ENCODE results near the gene KRT7.
"Not testable (repeated sequence)": the region's sequence is repeated elsewhere in the genome, so short reads cannot be mapped to it uniquely, and the experiment has no call there.

Gene KRT7

GRCh38 chr12:52239767-52240166 lies 6.7 kb downstream of the KRT7 start:
- no peaks in the 10 kb centered on the region for H3K9me3 Mint-ChIP-seq
- no peak overlapping the region for H3K27ac Mint-ChIP-seq
- H3K27me3 Mint-ChIP-seq, result peaks cover 11% of the 10 kb centered on the region
- H3K36me3 Mint-ChIP-seq (ENCODE audit: low read depth), result no peaks in the 10 kb centered on the region
- no peak overlapping the region for H3K4me3 Mint-ChIP-seq
- H3K4me1 Mint-ChIP-seq (ENCODE audit: low read depth), result peaks cover 26% of the 10 kb centered on the region

GRCh38 chr12:52240247-52240646 lies 7.2 kb downstream of the KRT7 start:
- H3K27me3 Mint-ChIP-seq, result peaks cover 11% of the 10 kb centered on the region
- H3K4me1 Mint-ChIP-seq (ENCODE audit: low read depth), result peaks cover 30% of the 10 kb centered on the region
- H3K4me3 Mint-ChIP-seq; H3K27ac Mint-ChIP-seq; H3K9me3 Mint-ChIP-seq; H3K36me3 Mint-ChIP-seq (ENCODE audit: low read depth): not testable (repeated sequence)

GRCh38 chr12:52241205-52241842 lies 8.3 kb downstream of the KRT7 start:
- H3K9me3 Mint-ChIP-seq, result no peaks in the 10 kb centered on the region
- peaks cover 38% of the 10 kb centered on the region for H3K4me1 Mint-ChIP-seq (ENCODE audit: low read depth)
- H3K27ac Mint-ChIP-seq, result no peak overlapping the region
- H3K27me3 Mint-ChIP-seq, result peaks cover 7% of the 10 kb centered on the region
- H3K36me3 Mint-ChIP-seq (ENCODE audit: low read depth), result no peaks in the 10 kb centered on the region
- H3K4me3 Mint-ChIP-seq, result no peak overlapping the region

GRCh38 chr12:52242442-52243258 lies 9.6 kb downstream of the KRT7 start:
- H3K4me1 Mint-ChIP-seq (ENCODE audit: low read depth), result peaks cover 42% of the 10 kb centered on the region
- no peaks in the 10 kb centered on the region for H3K9me3 Mint-ChIP-seq
- H3K27ac Mint-ChIP-seq, result no peak overlapping the region
- H3K4me3 Mint-ChIP-seq, result no peak overlapping the region
- no peaks in the 10 kb centered on the region for H3K36me3 Mint-ChIP-seq (ENCODE audit: low read depth)
- peaks cover 9% of the 10 kb centered on the region for H3K27me3 Mint-ChIP-seq

- Mint-ChIP-seq H3K27me3 (peaks cover 12% of the 10 kb centered on the region), H3K4me3 (peak overlapping the region; percentile 78), H3K27ac (peak overlapping the region; percentile 93), H3K4me1 (ENCODE audit: low read depth) (peaks cover 42% of the 10 kb centered on the region), H3K36me3 (ENCODE audit: low read depth) (no peaks in the 10 kb centered on the region), H3K9me3 (no peaks in the 10 kb centered on the region)
These were observed 10.3 kb downstream of the KRT7 start for GRCh38 chr12:52243259-52243855.

- peak overlapping the region; percentile 93 for H3K27ac Mint-ChIP-seq
- peaks cover 16% of the 10 kb centered on the region for H3K27me3 Mint-ChIP-seq
- H3K36me3 Mint-ChIP-seq (ENCODE audit: low read depth), result no peaks in the 10 kb centered on the region
- peaks cover 42% of the 10 kb centered on the region for H3K4me1 Mint-ChIP-seq (ENCODE audit: low read depth)
- H3K4me3 Mint-ChIP-seq, result peak overlapping the region; percentile 78
- no peaks in the 10 kb centered on the region for H3K9me3 Mint-ChIP-seq
These were observed 11.0 kb downstream of the KRT7 start for GRCh38 chr12:52243856-52244614.

GRCh38 chr12:52244615-52244994 lies 11.6 kb downstream of the KRT7 start:
- Mint-ChIP-seq H3K9me3 (no peaks in the 10 kb centered on the region), H3K27ac (peak overlapping the region; percentile 93), H3K4me3 (peak overlapping the region; percentile 78), H3K27me3 (peaks cover 21% of the 10 kb centered on the region), H3K36me3 (ENCODE audit: low read depth) (no peaks in the 10 kb centered on the region), H3K4me1 (ENCODE audit: low read depth) (peaks cover 45% of the 10 kb centered on the region)

- no peaks in the 10 kb centered on the region for H3K36me3 Mint-ChIP-seq (ENCODE audit: low read depth)
- no peaks in the 10 kb centered on the region for H3K9me3 Mint-ChIP-seq
- H3K27me3 Mint-ChIP-seq, result peaks cover 26% of the 10 kb centered on the region
- peaks cover 46% of the 10 kb centered on the region for H3K4me1 Mint-ChIP-seq (ENCODE audit: low read depth)
- H3K4me3 Mint-ChIP-seq, result no peak overlapping the region
- peak overlapping the region; percentile 73 for H3K27ac Mint-ChIP-seq
These were observed 12.4 kb downstream of the KRT7 start for GRCh38 chr12:52245259-52245961.

DNA sequence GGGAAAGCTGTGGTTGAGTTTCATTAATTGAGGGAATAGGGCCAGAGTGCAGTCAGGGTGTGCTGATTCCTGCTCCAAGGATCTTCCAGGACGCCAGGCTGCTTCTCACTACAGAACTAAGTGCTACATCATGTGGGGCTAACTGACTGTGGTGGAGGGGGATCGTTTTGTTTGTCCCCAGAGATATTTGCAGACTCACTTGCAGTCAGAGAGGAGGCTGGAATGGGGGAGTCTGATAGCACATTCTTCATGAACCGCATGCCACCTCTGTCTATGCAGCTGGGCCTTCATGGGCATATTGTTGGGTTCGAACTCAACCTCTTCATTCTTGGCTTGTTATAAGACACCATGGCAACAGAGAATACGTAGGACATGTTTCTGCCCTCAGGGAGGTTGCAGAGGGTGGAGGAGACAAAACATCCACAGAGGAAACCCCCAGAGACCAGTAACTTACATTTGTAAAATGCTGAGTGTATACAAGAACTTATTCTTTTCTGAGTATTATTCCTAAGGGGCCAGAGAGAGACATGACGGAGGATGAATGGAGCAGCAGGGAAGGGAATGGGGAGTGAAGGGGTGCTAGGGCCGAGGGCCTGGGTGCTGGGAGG lies 13.0 kb downstream of the KRT7 start:
- Mint-ChIP-seq H3K27me3 (peaks cover 29% of the 10 kb centered on the region), H3K36me3 (ENCODE audit: low read depth) (no peaks in the 10 kb centered on the region), H3K4me3 (no peak overlapping the region), H3K4me1 (ENCODE audit: low read depth) (peaks cover 46% of the 10 kb centered on the region), H3K27ac (peak overlapping the region; percentile 73), H3K9me3 (no peaks in the 10 kb centered on the region)

GRCh38 chr12:52246720-52247621 lies 13.9 kb downstream of the KRT7 start:
- peaks cover 51% of the 10 kb centered on the region for H3K4me1 Mint-ChIP-seq (ENCODE audit: low read depth)
- H3K4me3 Mint-ChIP-seq, result no peak overlapping the region
- no peaks in the 10 kb centered on the region for H3K9me3 Mint-ChIP-seq
- peak overlapping the region; percentile 45 for H3K27ac Mint-ChIP-seq
- H3K27me3 Mint-ChIP-seq, result peaks cover 36% of the 10 kb centered on the region
- no peaks in the 10 kb centered on the region for H3K36me3 Mint-ChIP-seq (ENCODE audit: low read depth)

DNA sequence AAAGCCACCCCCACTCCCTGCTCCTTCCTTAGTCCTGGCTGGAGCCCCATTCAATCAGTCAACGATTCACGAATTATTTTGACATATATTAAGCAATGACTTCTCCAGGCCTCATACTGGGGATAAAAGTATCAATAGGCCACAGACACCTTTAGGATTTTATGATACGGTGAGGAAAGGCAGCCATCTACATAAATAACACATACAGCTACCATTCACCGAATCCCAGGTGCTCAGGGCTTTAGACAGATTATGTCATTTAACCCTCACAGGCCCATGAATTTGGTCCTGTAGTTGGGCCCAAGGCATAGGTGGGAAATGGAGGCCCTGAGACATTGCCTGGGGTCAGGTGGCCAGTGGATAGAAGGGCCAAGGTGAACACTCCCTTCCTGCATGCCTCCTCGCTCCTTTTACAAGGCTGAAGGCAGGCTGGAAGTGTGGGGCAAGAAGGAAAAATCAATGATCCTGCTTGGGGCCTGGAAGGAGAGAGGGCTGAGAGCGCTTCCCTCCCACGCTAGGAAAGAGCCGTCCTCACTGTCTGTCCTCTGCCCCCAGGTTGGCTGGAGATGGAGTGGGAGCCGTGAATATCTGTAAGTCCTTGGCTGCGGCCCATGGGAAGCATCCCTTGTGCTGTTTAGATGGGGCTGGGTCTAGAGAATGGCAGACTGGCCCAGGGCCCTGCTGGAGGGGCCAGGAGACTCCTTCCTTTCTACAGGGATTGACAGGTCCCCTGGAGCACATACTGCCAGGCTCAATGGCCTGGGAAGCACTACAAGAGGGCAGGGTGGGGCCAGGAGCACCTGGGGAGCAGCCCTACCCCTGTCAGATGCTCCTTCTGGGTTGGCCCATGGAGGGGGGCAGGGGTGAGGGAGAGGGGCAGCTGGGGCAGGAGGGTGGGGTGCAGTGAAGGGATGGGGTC lies 14.8 kb downstream of the KRT7 start:
- H3K4me3 Mint-ChIP-seq, result no peak overlapping the region
- no peaks in the 10 kb centered on the region for H3K9me3 Mint-ChIP-seq
- H3K27ac Mint-ChIP-seq, result no peak overlapping the region
- H3K36me3 Mint-ChIP-seq (ENCODE audit: low read depth), result no peaks in the 10 kb centered on the region
- H3K4me1 Mint-ChIP-seq (ENCODE audit: low read depth), result peaks cover 47% of the 10 kb centered on the region
- H3K27me3 Mint-ChIP-seq, result peaks cover 29% of the 10 kb centered on the region

DNA sequence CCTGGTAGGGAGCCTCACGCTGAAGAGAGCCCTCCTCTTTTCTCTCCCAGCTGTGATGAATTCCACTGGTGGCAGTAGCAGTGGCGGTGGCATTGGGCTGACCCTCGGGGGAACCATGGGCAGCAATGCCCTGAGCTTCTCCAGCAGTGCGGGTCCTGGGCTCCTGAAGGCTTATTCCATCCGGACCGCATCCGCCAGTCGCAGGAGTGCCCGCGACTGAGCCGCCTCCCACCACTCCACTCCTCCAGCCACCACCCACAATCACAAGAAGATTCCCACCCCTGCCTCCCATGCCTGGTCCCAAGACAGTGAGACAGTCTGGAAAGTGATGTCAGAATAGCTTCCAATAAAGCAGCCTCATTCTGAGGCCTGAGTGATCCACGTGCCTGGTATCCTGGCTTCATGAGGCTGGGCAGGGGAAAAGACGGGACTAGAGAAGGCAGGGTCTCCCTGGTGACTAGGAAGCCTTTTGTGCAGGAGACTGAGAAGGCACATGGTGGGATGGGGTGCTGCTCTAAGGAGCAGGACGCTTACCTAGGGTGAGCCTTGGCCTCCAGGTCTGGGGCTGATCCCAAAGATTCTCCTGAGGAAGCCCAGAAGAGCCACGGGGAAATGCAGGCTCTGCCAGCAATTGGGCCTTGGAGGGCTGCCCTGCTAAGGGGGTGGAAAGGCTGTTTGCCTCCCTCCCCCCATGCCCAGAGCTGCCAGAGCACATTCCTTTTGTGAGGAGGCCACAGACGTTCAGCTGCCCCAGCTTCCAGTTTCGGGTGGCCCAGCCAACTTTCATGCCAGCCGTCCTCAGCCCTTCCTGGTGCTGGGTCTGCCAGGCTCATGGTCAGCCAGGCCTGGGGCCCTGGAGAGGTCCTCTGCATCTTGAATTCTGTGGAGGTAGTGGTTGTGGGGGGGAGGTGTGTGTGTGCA lies 15.8 kb downstream of the KRT7 start:
- Mint-ChIP-seq H3K36me3 (ENCODE audit: low read depth) (no peaks in the 10 kb centered on the region), H3K4me1 (ENCODE audit: low read depth) (peaks cover 38% of the 10 kb centered on the region), H3K27me3 (peaks cover 32% of the 10 kb centered on the region), H3K27ac (no peak overlapping the region), H3K9me3 (no peaks in the 10 kb centered on the region), H3K4me3 (no peak overlapping the region)
